GM06990 (cell line): Measurements from ENCODE around the gene AGTPBP1.

ENCODE experiments used
- DNase-seq: peaks from one replicate; pipeline ENCODE4 v3.0.0-alpha.2; 2011; ENCODE audit not compliant: insufficient read length; ENCODE audit errors: extremely low read depth
- H3K27me3 ChIP-seq: replicated peaks from 2 replicates; pipeline ENCODE4 v1.6.0; 2011; ENCODE audit warnings: low read length; ENCODE audit not compliant: control insufficient read depth, insufficient read depth
- H3K36me3 ChIP-seq: 2 replicates; pipeline ENCODE4 v1.5.1; 2011; ENCODE audit warnings: low read length; ENCODE audit not compliant: control insufficient read depth, insufficient read depth
- H3K4me3 ChIP-seq: replicated peaks from 2 replicates; pipeline ENCODE4 v1.5.1; 2011; ENCODE audit warnings: low read depth, mild to moderate bottlenecking, control low read depth, low read length
- CTCF ChIP-seq: IDR thresholded peaks from 2 replicates; pipeline ENCODE4 v1.5.1; 2011; ENCODE audit warnings: low read length, control low read depth, mild to moderate bottlenecking, inconsistent platforms; ENCODE audit not compliant: insufficient read depth, poor library complexity, severe bottlenecking

Gene AGTPBP1

GRCh38 chr9:85639675-85640186 lies 102.0 kb downstream of the AGTPBP1 start:
- no peaks in the 10 kb centered on the region for H3K36me3 ChIP-seq
- no peaks in the 10 kb centered on the region for H3K27me3 ChIP-seq
- no peak overlapping the region for H3K4me3 ChIP-seq
- no peak for TF ChIP-seq CTCF
- DNase-seq, result no peak

GRCh38 chr9:85631809-85632208 lies 109.9 kb downstream of the AGTPBP1 start:
- H3K36me3 ChIP-seq, result no peaks in the 10 kb centered on the region; the same call in none of the 2 replicates
- H3K4me3 ChIP-seq, result no peak overlapping the region
- DNase-seq, result no peak
- TF ChIP-seq CTCF, result no peak
- H3K27me3 ChIP-seq, result no peaks in the 10 kb centered on the region

- no peak for TF ChIP-seq CTCF
- Histone ChIP-seq H3K27me3 (no peaks in the 10 kb centered on the region), H3K4me3 (no peak overlapping the region), H3K36me3 (no peaks in the 10 kb centered on the region; the same call in none of the 2 replicates)
- DNase-seq, result no peak
These were observed 111.1 kb downstream of the AGTPBP1 start for GRCh38 chr9:85630676-85631075.

GRCh38 chr9:85617141-85617670 lies 124.5 kb downstream of the AGTPBP1 start:
- Histone ChIP-seq H3K27me3 (no peaks in the 10 kb centered on the region), H3K36me3 (no peaks in the 10 kb centered on the region; the same call in 1 of the 2 replicates), H3K4me3 (no peak overlapping the region)
- no peak for TF ChIP-seq CTCF
- DNase-seq, result no peak

GRCh38 chr9:85615792-85616191 lies 126.0 kb downstream of the AGTPBP1 start:
- no peak overlapping the region for H3K4me3 ChIP-seq
- H3K27me3 ChIP-seq, result no peaks in the 10 kb centered on the region
- no peak for DNase-seq
- no peak for TF ChIP-seq CTCF
- H3K36me3 ChIP-seq, result no peaks in the 10 kb centered on the region; the same call in 1 of the 2 replicates
